Glomerular visceral epithelial cell (primary cell): ENCODE results near the gene SMIM9.
A peak's percentile ranks its signal among the peaks of the same experiment; 100 is the strongest.
"Not testable (repeated sequence)": the region's sequence is repeated elsewhere in the genome, so short reads cannot be mapped to it uniquely, and the experiment has no call there.

Experiments
- DNase-seq: peaks from one replicate; pipeline ENCODE4 v3.0.0-alpha.2; 2016; ENCODE audit errors: extremely low spot score

SMIM9 gene

GRCh38 chrX:154834562-154834961 is at the start of gene SMIM9:
Gene SMIM9, minus strand, starts transcription at chrX:154834662. Its CDS starts 3,806 bp downstream, at chrX:154830856.
- no peak for DNase-seq

GRCh38 chrX:154884069-154884468 is 49.6 kb upstream of the SMIM9 start:
- not testable (repeated sequence) for DNase-seq

GRCh38 chrX:154873329-154873728 is 38.9 kb upstream of the SMIM9 start:
- no peak for DNase-seq

GRCh38 chrX:154868522-154868921 is 34.1 kb upstream of the SMIM9 start:
- DNase-seq: not testable (repeated sequence)

GRCh38 chrX:154855256-154855655 is 20.8 kb upstream of the SMIM9 start:
- no peak for DNase-seq

GRCh38 chrX:154850957-154851611 is 16.6 kb upstream of the SMIM9 start:
- no peak for DNase-seq

- DNase-seq: peak; percentile 49
Observed at GRCh38 chrX:154840856-154841255, 6.4 kb upstream of the SMIM9 start.

- no peak for DNase-seq
Observed at GRCh38 chrX:154836163-154836562, 1.7 kb upstream of the SMIM9 start.

- no peak for DNase-seq
Observed at GRCh38 chrX:154833746-154834274, 652 bp downstream of the SMIM9 start.

- DNase-seq: no peak
Observed at GRCh38 chrX:154829926-154830442, 4.5 kb downstream of the SMIM9 start.

GRCh38 chrX:154829134-154829533 is 5.3 kb downstream of the SMIM9 start:
- no peak for DNase-seq

- DNase-seq: no peak
Observed at GRCh38 chrX:154828016-154828408, 6.5 kb downstream of the SMIM9 start.

GRCh38 chrX:154827194-154828015 is 7.1 kb downstream of the SMIM9 start:
- DNase-seq: no peak

GRCh38 chrX:154825586-154825985 is 8.9 kb downstream of the SMIM9 start:
- DNase-seq: not testable (repeated sequence)

GRCh38 chrX:154824638-154825037 is 9.8 kb downstream of the SMIM9 start:
- no peak for DNase-seq

- no peak for DNase-seq
Observed at GRCh38 chrX:154822029-154822428, 12.4 kb downstream of the SMIM9 start.

- DNase-seq: no peak
Observed at GRCh38 chrX:154821523-154821922, 12.9 kb downstream of the SMIM9 start.

- no peak for DNase-seq
Observed at GRCh38 chrX:154819771-154820341, 14.6 kb downstream of the SMIM9 start.

GRCh38 chrX:154818916-154819770 is 15.3 kb downstream of the SMIM9 start:
- DNase-seq: no peak

- DNase-seq: not testable (repeated sequence)
Observed at GRCh38 chrX:154817048-154817618, 17.3 kb downstream of the SMIM9 start.

- DNase-seq: not testable (repeated sequence)
Observed at GRCh38 chrX:154816326-154816898, 18.1 kb downstream of the SMIM9 start.
